Measurements from ENCODE around the gene SLC24A4.

The SLC24A4 gene

GRCh38 chr14:92340931-92341330 is 18.0 kb downstream of the SLC24A4 start:
- Histone ChIP-seq H3K4me3 (ENCODE audit: extremely low read depth, insufficient read depth, low read length, poor library complexity, severe bottlenecking) (no peak overlapping the region), H3K9me3 (ENCODE audit: control insufficient read depth, low read length) (no peaks in the 10 kb centered on the region), H3K36me3 (ENCODE audit: control insufficient read depth, insufficient read depth, low read length) (no peaks in the 10 kb centered on the region), H3K27ac (ENCODE audit: low read depth, low read length, severe bottlenecking) (no peak overlapping the region), H3K4me1 (ENCODE audit: control insufficient read depth, insufficient read depth, low read length, poor library complexity, severe bottlenecking) (no peaks in the 10 kb centered on the region)
- WGBS, 2 experiments (ENCODE audit: insufficient coverage in 2 of 2) = 86 to 90% methylated on average over 7 of the region's 7 CpGs

GRCh38 chr14:92341791-92342190 is 18.8 kb downstream of the SLC24A4 start:
- Histone ChIP-seq H3K9me3 (ENCODE audit: control insufficient read depth, low read length) (no peaks in the 10 kb centered on the region), H3K27ac (ENCODE audit: low read depth, low read length, severe bottlenecking) (no peak overlapping the region), H3K4me3 (ENCODE audit: extremely low read depth, insufficient read depth, low read length, poor library complexity, severe bottlenecking) (no peak overlapping the region), H3K4me1 (ENCODE audit: control insufficient read depth, insufficient read depth, low read length, poor library complexity, severe bottlenecking) (no peaks in the 10 kb centered on the region), H3K36me3 (ENCODE audit: control insufficient read depth, insufficient read depth, low read length) (no peaks in the 10 kb centered on the region)
- 88 to 95% methylated on average over 4 to 5 of the region's 6 CpGs for WGBS, 2 experiments (ENCODE audit: insufficient coverage in 2 of 2)

GRCh38 chr14:92348154-92348553 is 25.2 kb downstream of the SLC24A4 start:
- H3K4me3 ChIP-seq (ENCODE audit: extremely low read depth, insufficient read depth, low read length, poor library complexity, severe bottlenecking) = no peak overlapping the region
- H3K9me3 ChIP-seq (ENCODE audit: control insufficient read depth, low read length) = no peaks in the 10 kb centered on the region
- no peaks in the 10 kb centered on the region for H3K36me3 ChIP-seq (ENCODE audit: control insufficient read depth, insufficient read depth, low read length)
- H3K27ac ChIP-seq (ENCODE audit: low read depth, low read length, severe bottlenecking) = no peak overlapping the region
- no peaks in the 10 kb centered on the region for H3K4me1 ChIP-seq (ENCODE audit: control insufficient read depth, insufficient read depth, low read length, poor library complexity, severe bottlenecking)
- 95 to 98% methylated on average over 4 to 5 of the region's 5 CpGs for WGBS, 2 experiments (ENCODE audit: insufficient coverage in 2 of 2)

GRCh38 chr14:92351750-92352149 is 28.8 kb downstream of the SLC24A4 start:
- Histone ChIP-seq H3K9me3 (ENCODE audit: control insufficient read depth, low read length) (no peaks in the 10 kb centered on the region), H3K27ac (ENCODE audit: low read depth, low read length, severe bottlenecking) (no peak overlapping the region), H3K36me3 (ENCODE audit: control insufficient read depth, insufficient read depth, low read length) (no peaks in the 10 kb centered on the region), H3K4me3 (ENCODE audit: extremely low read depth, insufficient read depth, low read length, poor library complexity, severe bottlenecking) (no peak overlapping the region), H3K4me1 (ENCODE audit: control insufficient read depth, insufficient read depth, low read length, poor library complexity, severe bottlenecking) (no peaks in the 10 kb centered on the region)
- WGBS, 2 experiments (ENCODE audit: insufficient coverage in 2 of 2) = 92% methylated on average over 1 of the region's 1 CpG

GRCh38 chr14:92352158-92352985 is 29.4 kb downstream of the SLC24A4 start:
- H3K9me3 ChIP-seq (ENCODE audit: control insufficient read depth, low read length) = no peaks in the 10 kb centered on the region
- H3K36me3 ChIP-seq (ENCODE audit: control insufficient read depth, insufficient read depth, low read length) = no peaks in the 10 kb centered on the region
- no peak overlapping the region for H3K4me3 ChIP-seq (ENCODE audit: extremely low read depth, insufficient read depth, low read length, poor library complexity, severe bottlenecking)
- WGBS, 2 experiments (ENCODE audit: insufficient coverage in 2 of 2) = 57 to 59% methylated on average over 7 to 8 of the region's 9 CpGs
- no peak overlapping the region for H3K27ac ChIP-seq (ENCODE audit: low read depth, low read length, severe bottlenecking)
- H3K4me1 ChIP-seq (ENCODE audit: control insufficient read depth, insufficient read depth, low read length, poor library complexity, severe bottlenecking) = no peaks in the 10 kb centered on the region

- 66 to 92% methylated on average over 2 of the region's 3 CpGs for WGBS, 2 experiments (ENCODE audit: insufficient coverage in 2 of 2)
- no peaks in the 10 kb centered on the region for H3K9me3 ChIP-seq (ENCODE audit: control insufficient read depth, low read length)
Observed at GRCh38 chr14:92353447-92353846, 30.5 kb downstream of the SLC24A4 start.

GRCh38 chr14:92356677-92357076 is 33.7 kb downstream of the SLC24A4 start:
- no peaks in the 10 kb centered on the region for H3K4me1 ChIP-seq (ENCODE audit: control insufficient read depth, insufficient read depth, low read length, poor library complexity, severe bottlenecking)
- 50 to 61% methylated on average over 1 to 3 of the region's 3 CpGs for WGBS, 2 experiments (ENCODE audit: insufficient coverage in 2 of 2)
- no peak overlapping the region for H3K27ac ChIP-seq (ENCODE audit: low read depth, low read length, severe bottlenecking)
- H3K36me3 ChIP-seq (ENCODE audit: control insufficient read depth, insufficient read depth, low read length) = no peaks in the 10 kb centered on the region
- H3K9me3 ChIP-seq (ENCODE audit: control insufficient read depth, low read length) = no peaks in the 10 kb centered on the region
- H3K4me3 ChIP-seq (ENCODE audit: extremely low read depth, insufficient read depth, low read length, poor library complexity, severe bottlenecking) = no peak overlapping the region

More at GRCh38 chr14:92353447-92353846, 30.5 kb downstream of the SLC24A4 start:
- Histone ChIP-seq H3K36me3 (ENCODE audit: control insufficient read depth, insufficient read depth, low read length) (no peaks in the 10 kb centered on the region), H3K4me3 (ENCODE audit: extremely low read depth, insufficient read depth, low read length, poor library complexity, severe bottlenecking) (no peak overlapping the region), H3K4me1 (ENCODE audit: control insufficient read depth, insufficient read depth, low read length, poor library complexity, severe bottlenecking) (no peaks in the 10 kb centered on the region), H3K27ac (ENCODE audit: low read depth, low read length, severe bottlenecking) (no peak overlapping the region)

GRCh38 chr14:92360651-92361370 is 37.8 kb downstream of the SLC24A4 start:
- Histone ChIP-seq H3K36me3 (ENCODE audit: control insufficient read depth, insufficient read depth, low read length) (no peaks in the 10 kb centered on the region), H3K4me1 (ENCODE audit: control insufficient read depth, insufficient read depth, low read length, poor library complexity, severe bottlenecking) (no peaks in the 10 kb centered on the region), H3K27ac (ENCODE audit: low read depth, low read length, severe bottlenecking) (no peak overlapping the region), H3K4me3 (ENCODE audit: extremely low read depth, insufficient read depth, low read length, poor library complexity, severe bottlenecking) (no peak overlapping the region), H3K9me3 (ENCODE audit: control insufficient read depth, low read length) (no peaks in the 10 kb centered on the region)
- 83 to 88% methylated on average over 10 to 11 of the region's 13 CpGs for WGBS, 2 experiments (ENCODE audit: insufficient coverage in 2 of 2)

- Histone ChIP-seq H3K4me3 (ENCODE audit: extremely low read depth, insufficient read depth, low read length, poor library complexity, severe bottlenecking) (no peak overlapping the region), H3K9me3 (ENCODE audit: control insufficient read depth, low read length) (no peaks in the 10 kb centered on the region), H3K36me3 (ENCODE audit: control insufficient read depth, insufficient read depth, low read length) (no peaks in the 10 kb centered on the region), H3K4me1 (ENCODE audit: control insufficient read depth, insufficient read depth, low read length, poor library complexity, severe bottlenecking) (no peaks in the 10 kb centered on the region), H3K27ac (ENCODE audit: low read depth, low read length, severe bottlenecking) (no peak overlapping the region)
- 90 to 92% methylated on average over 14 of the region's 14 CpGs for WGBS, 2 experiments (ENCODE audit: insufficient coverage in 2 of 2)
Observed at GRCh38 chr14:92362781-92363235, 39.8 kb downstream of the SLC24A4 start.

GRCh38 chr14:92366237-92366636 is 43.3 kb downstream of the SLC24A4 start:
- H3K9me3 ChIP-seq (ENCODE audit: control insufficient read depth, low read length) = no peaks in the 10 kb centered on the region
- no peaks in the 10 kb centered on the region for H3K36me3 ChIP-seq (ENCODE audit: control insufficient read depth, insufficient read depth, low read length)
- WGBS, 2 experiments (ENCODE audit: insufficient coverage in 2 of 2) = 88 to 90% methylated on average over 11 of the region's 11 CpGs
- H3K4me3 ChIP-seq (ENCODE audit: extremely low read depth, insufficient read depth, low read length, poor library complexity, severe bottlenecking) = no peak overlapping the region
- no peaks in the 10 kb centered on the region for H3K4me1 ChIP-seq (ENCODE audit: control insufficient read depth, insufficient read depth, low read length, poor library complexity, severe bottlenecking)
- no peak overlapping the region for H3K27ac ChIP-seq (ENCODE audit: low read depth, low read length, severe bottlenecking)

GRCh38 chr14:92368001-92368400 is 45.0 kb downstream of the SLC24A4 start:
- H3K27ac ChIP-seq (ENCODE audit: low read depth, low read length, severe bottlenecking) = no peak overlapping the region
- H3K4me3 ChIP-seq (ENCODE audit: extremely low read depth, insufficient read depth, low read length, poor library complexity, severe bottlenecking) = no peak overlapping the region
- no peaks in the 10 kb centered on the region for H3K4me1 ChIP-seq (ENCODE audit: control insufficient read depth, insufficient read depth, low read length, poor library complexity, severe bottlenecking)
- 89 to 100% methylated on average over 4 to 5 of the region's 6 CpGs for WGBS, 2 experiments (ENCODE audit: insufficient coverage in 2 of 2)
- H3K36me3 ChIP-seq (ENCODE audit: control insufficient read depth, insufficient read depth, low read length) = no peaks in the 10 kb centered on the region
- no peaks in the 10 kb centered on the region for H3K9me3 ChIP-seq (ENCODE audit: control insufficient read depth, low read length)

Data from mesodermal cell (in vitro differentiated cells).